ENCODE results near the gene LDLRAD3. TPM values are rescaled to one million over a fixed set of nuclear protein-coding genes. Genes with fewer than 3 reads are reported as not detected.
A peak's percentile ranks its signal among the peaks of the same experiment; 100 is the strongest.

The LDLRAD3 gene
- total RNA-seq, 1 donor from 2014 or later = 35.6 TPM

DNA sequence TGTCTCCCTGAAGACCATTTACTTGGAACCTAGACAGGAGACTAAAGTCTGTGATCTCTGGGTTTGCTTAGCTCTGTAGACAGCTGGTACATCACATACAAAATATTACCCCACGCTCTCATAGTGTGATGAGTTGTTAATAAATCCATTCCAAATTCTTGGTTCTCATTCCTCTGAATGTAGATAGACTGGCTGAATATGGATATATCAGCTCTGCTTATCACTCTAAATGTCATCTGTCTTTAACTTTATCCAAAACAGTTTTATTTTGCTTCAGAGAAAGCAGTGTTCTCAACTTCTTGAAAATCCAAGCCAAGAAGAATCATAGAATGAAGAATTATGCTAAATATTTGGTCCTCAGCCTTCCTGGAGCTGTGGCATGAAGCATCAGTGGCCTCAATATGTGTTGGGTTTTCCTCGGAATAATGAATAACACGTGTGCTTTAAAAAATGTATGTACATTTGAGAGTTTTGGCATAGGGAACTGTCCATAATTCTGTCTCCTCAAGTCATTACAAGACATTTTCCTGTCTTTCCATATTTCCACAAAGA lies 10.5 kb upstream of the LDLRAD3 start:
- Mint-ChIP-seq H3K36me3 (no peaks in the 10 kb centered on the region), H3K27ac (no peak overlapping the region), H3K4me3 (no peak overlapping the region), H3K4me1 (peaks cover 7% of the 10 kb centered on the region), H3K27me3 (ENCODE audit: insufficient read depth, low read depth) (peaks cover 2% of the 10 kb centered on the region), H3K9me3 (no peaks in the 10 kb centered on the region)
- no peak for TF ChIP-seq CTCF (IDR thresholded peaks at IDR 0.05)
- no peak for TF ChIP-seq EZH2phosphoT487 (IDR thresholded peaks at IDR 0.05)
- no peak for TF ChIP-seq EZH2 (IDR thresholded peaks at IDR 0.05)
- H3K9me3 ChIP-seq (ENCODE audit: low read depth) = no peaks in the 10 kb centered on the region
- H3K79me2 ChIP-seq (ENCODE audit: low read depth) = no peaks in the 10 kb centered on the region
- H2AFZ ChIP-seq (replicated peaks) = no peak overlapping the region
- peaks cover 12% of the 10 kb centered on the region for H3K4me1 ChIP-seq
- H4K20me1 ChIP-seq (ENCODE audit: low read depth) = no peaks in the 10 kb centered on the region
- H3K9ac ChIP-seq = no peak overlapping the region
- H3K27me3 ChIP-seq = no peaks in the 10 kb centered on the region
- no peak overlapping the region for H3K4me2 ChIP-seq
- H3K36me3 ChIP-seq = no peaks in the 10 kb centered on the region
- DNase-seq (ENCODE audit: low spot score) = no peak
- H3K4me3 ChIP-seq = no peak overlapping the region
- no peak overlapping the region for H3K27ac ChIP-seq
- peaks cover 8% of the 10 kb centered on the region for H3F3A ChIP-seq (ENCODE audit: low read depth)

GRCh38 chr11:35934271-35934670 lies 9.6 kb upstream of the LDLRAD3 start:
- Histone ChIP-seq H3K27me3 (no peaks in the 10 kb centered on the region), H4K20me1 (ENCODE audit: low read depth) (no peaks in the 10 kb centered on the region), H3K27ac (no peak overlapping the region), H3K4me1 (peaks cover 14% of the 10 kb centered on the region), H3K9ac (no peak overlapping the region), H3K79me2 (ENCODE audit: low read depth) (no peaks in the 10 kb centered on the region), H2AFZ (replicated peaks) (peak overlapping the region; percentile 52), H3K9me3 (ENCODE audit: low read depth) (no peaks in the 10 kb centered on the region), H3K4me2 (no peak overlapping the region), H3K4me3 (no peak overlapping the region), H3K36me3 (no peaks in the 10 kb centered on the region), H3F3A (ENCODE audit: low read depth) (peaks cover 8% of the 10 kb centered on the region)
- DNase-seq (ENCODE audit: low spot score) = no peak
- H3K36me3 Mint-ChIP-seq = no peaks in the 10 kb centered on the region
- TF ChIP-seq EZH2phosphoT487 (IDR thresholded peaks at IDR 0.05) (no peak), EZH2 (IDR thresholded peaks at IDR 0.05) (no peak), CTCF (IDR thresholded peaks at IDR 0.05) (no peak)
- no peak overlapping the region for H3K27ac Mint-ChIP-seq
- no peak overlapping the region for H3K4me3 Mint-ChIP-seq
- peaks cover 7% of the 10 kb centered on the region for H3K4me1 Mint-ChIP-seq
- H3K9me3 Mint-ChIP-seq = no peaks in the 10 kb centered on the region
- no peaks in the 10 kb centered on the region for H3K27me3 Mint-ChIP-seq (ENCODE audit: insufficient read depth, low read depth)

DNA sequence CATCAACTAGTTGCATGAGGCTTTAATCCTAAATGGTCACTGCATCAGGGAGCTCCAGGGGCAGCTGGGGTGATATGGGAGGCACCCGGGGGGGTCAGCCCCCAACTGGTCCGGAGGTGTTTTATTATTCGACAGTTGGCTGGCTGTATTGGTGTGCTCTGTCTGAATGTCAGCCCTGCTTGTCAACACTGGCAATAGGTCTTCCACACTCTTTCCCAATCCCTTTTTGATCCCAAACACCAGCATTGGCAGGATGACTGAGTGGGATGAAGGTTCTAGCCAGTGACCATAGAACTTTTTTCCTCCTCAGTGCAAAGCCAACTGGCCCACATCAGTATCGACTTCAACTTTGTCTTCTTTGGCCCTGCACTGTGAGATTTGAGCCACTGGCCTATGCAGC lies 8.9 kb upstream of the LDLRAD3 start:
- Mint-ChIP-seq H3K27ac (no peak overlapping the region), H3K4me1 (peaks cover 7% of the 10 kb centered on the region), H3K27me3 (ENCODE audit: insufficient read depth, low read depth) (no peaks in the 10 kb centered on the region), H3K36me3 (no peaks in the 10 kb centered on the region), H3K9me3 (no peaks in the 10 kb centered on the region), H3K4me3 (no peak overlapping the region)
- no peak for TF ChIP-seq EZH2 (IDR thresholded peaks at IDR 0.05)
- TF ChIP-seq EZH2phosphoT487 (IDR thresholded peaks at IDR 0.05) = no peak
- TF ChIP-seq CTCF (IDR thresholded peaks at IDR 0.05) = no peak
- no peaks in the 10 kb centered on the region for H3K79me2 ChIP-seq (ENCODE audit: low read depth)
- no peaks in the 10 kb centered on the region for H4K20me1 ChIP-seq (ENCODE audit: low read depth)
- H3K36me3 ChIP-seq = no peaks in the 10 kb centered on the region
- H3K27me3 ChIP-seq = no peaks in the 10 kb centered on the region
- no peaks in the 10 kb centered on the region for H3K9me3 ChIP-seq (ENCODE audit: low read depth)
- no peak overlapping the region for H3K4me2 ChIP-seq
- H3K9ac ChIP-seq = no peak overlapping the region
- H3K4me1 ChIP-seq = peaks cover 14% of the 10 kb centered on the region
- no peak overlapping the region for H3K4me3 ChIP-seq
- peaks cover 8% of the 10 kb centered on the region for H3F3A ChIP-seq (ENCODE audit: low read depth)
- H2AFZ ChIP-seq (replicated peaks) = no peak overlapping the region
- no peak overlapping the region for H3K27ac ChIP-seq
- DNase-seq (ENCODE audit: low spot score) = no peak
